ENCODE data around the gene ANKRD17.
A peak's percentile ranks its signal among the peaks of the same experiment; 100 is the strongest.

The ANKRD17 gene

GRCh38 chr4:73133784-73134183, 124.8 kb downstream of the ANKRD17 start:
- DNase-seq = no peak
- no peak overlapping the region for H2BK5ac ChIP-seq (ENCODE audit: low read length)
- H3K36me3 ChIP-seq (ENCODE audit: control insufficient read depth, insufficient read depth, low read length) = peaks cover 2% of the 10 kb centered on the region

GRCh38 chr4:73131281-73131680, 127.3 kb downstream of the ANKRD17 start:
- Histone ChIP-seq H3K79me1 (ENCODE audit: low read length) (no peaks in the 10 kb centered on the region), H3K4ac (ENCODE audit: low read depth, low read length) (no peak overlapping the region), H2BK15ac (replicated peaks; ENCODE audit: low read depth) (no peak overlapping the region), H3K18ac (ENCODE audit: low read length) (no peak overlapping the region), H3K27ac (ENCODE audit: low read depth, low read length) (no peak overlapping the region), H3K4me2 (ENCODE audit: low read length) (no peak overlapping the region), H2BK5ac (ENCODE audit: low read length) (no peak overlapping the region), H4K5ac (ENCODE audit: low read length) (no peak overlapping the region), H3K79me2 (ENCODE audit: control insufficient read depth, insufficient read depth, low read length) (no peaks in the 10 kb centered on the region), H2BK120ac (ENCODE audit: low read depth, low read length) (no peak overlapping the region), H3K36me3 (ENCODE audit: control insufficient read depth, insufficient read depth, low read length) (peaks cover 2% of the 10 kb centered on the region), H3K9ac (ENCODE audit: low read length) (no peak overlapping the region), H4K8ac (ENCODE audit: low read depth, low read length) (no peak overlapping the region), H3K4me3 (ENCODE audit: low read length) (no peak overlapping the region), H3K23ac (ENCODE audit: low read length) (no peak overlapping the region), H2AK5ac (ENCODE audit: low read length) (no peak overlapping the region), H3K56ac (ENCODE audit: low read length) (no peak overlapping the region), H3K4me1 (ENCODE audit: control insufficient read depth, low read depth, low read length) (no peaks in the 10 kb centered on the region), H3K27me3 (ENCODE audit: insufficient read depth, low read length, poor library complexity) (no peaks in the 10 kb centered on the region)
- no CpG with 5 or more reads among the region's 1 CpG for WGBS (ENCODE audit: extremely low coverage, insufficient coverage, low lambda C conversion rate)
- DNase-seq = no peak

More at GRCh38 chr4:73133784-73134183, 124.8 kb downstream of the ANKRD17 start:
- Histone ChIP-seq H4K5ac (ENCODE audit: low read length) (no peak overlapping the region), H3K27ac (ENCODE audit: low read depth, low read length) (no peak overlapping the region), H3K18ac (ENCODE audit: low read length) (no peak overlapping the region), H3K9ac (ENCODE audit: low read length) (no peak overlapping the region), H2BK15ac (replicated peaks; ENCODE audit: low read depth) (no peak overlapping the region), H3K23ac (ENCODE audit: low read length) (no peak overlapping the region), H2BK120ac (ENCODE audit: low read depth, low read length) (no peak overlapping the region), H3K79me2 (ENCODE audit: control insufficient read depth, insufficient read depth, low read length) (no peaks in the 10 kb centered on the region), H3K4me1 (ENCODE audit: control insufficient read depth, low read depth, low read length) (no peaks in the 10 kb centered on the region), H2AK5ac (ENCODE audit: low read length) (no peak overlapping the region), H3K4ac (ENCODE audit: low read depth, low read length) (no peak overlapping the region), H3K79me1 (ENCODE audit: low read length) (no peaks in the 10 kb centered on the region), H3K27me3 (ENCODE audit: insufficient read depth, low read length, poor library complexity) (no peaks in the 10 kb centered on the region), H4K8ac (ENCODE audit: low read depth, low read length) (no peak overlapping the region), H3K56ac (ENCODE audit: low read length) (no peak overlapping the region), H3K4me3 (ENCODE audit: low read length) (no peak overlapping the region), H3K4me2 (ENCODE audit: low read length) (no peak overlapping the region)
- WGBS (ENCODE audit: extremely low coverage, insufficient coverage, low lambda C conversion rate) = no CpG with 5 or more reads among the region's 1 CpG

- no peak overlapping the region for H3K4ac ChIP-seq (ENCODE audit: low read depth, low read length)
- H2AK5ac ChIP-seq (ENCODE audit: low read length) = no peak overlapping the region
- no peaks in the 10 kb centered on the region for H3K4me1 ChIP-seq (ENCODE audit: control insufficient read depth, low read depth, low read length)
- no peak overlapping the region for H2BK5ac ChIP-seq (ENCODE audit: low read length)
- no peaks in the 10 kb centered on the region for H3K36me3 ChIP-seq (ENCODE audit: control insufficient read depth, insufficient read depth, low read length)
- no peaks in the 10 kb centered on the region for H3K79me2 ChIP-seq (ENCODE audit: control insufficient read depth, insufficient read depth, low read length)
- H4K8ac ChIP-seq (ENCODE audit: low read depth, low read length) = no peak overlapping the region
- H2BK15ac ChIP-seq (replicated peaks; ENCODE audit: low read depth) = no peak overlapping the region
- H3K56ac ChIP-seq (ENCODE audit: low read length) = no peak overlapping the region
- H3K27me3 ChIP-seq (ENCODE audit: insufficient read depth, low read length, poor library complexity) = no peaks in the 10 kb centered on the region
- no CpG with 5 or more reads among the region's 1 CpG for WGBS (ENCODE audit: extremely low coverage, insufficient coverage, low lambda C conversion rate)
- no peak for DNase-seq
- no peaks in the 10 kb centered on the region for H3K79me1 ChIP-seq (ENCODE audit: low read length)
- no peak overlapping the region for H3K4me3 ChIP-seq (ENCODE audit: low read length)
- H4K5ac ChIP-seq (ENCODE audit: low read length) = no peak overlapping the region
- no peak overlapping the region for H3K27ac ChIP-seq (ENCODE audit: low read depth, low read length)
- no peak overlapping the region for H3K9ac ChIP-seq (ENCODE audit: low read length)
- no peak overlapping the region for H3K18ac ChIP-seq (ENCODE audit: low read length)
- H3K4me2 ChIP-seq (ENCODE audit: low read length) = no peak overlapping the region
- no peak overlapping the region for H2BK120ac ChIP-seq (ENCODE audit: low read depth, low read length)
- H3K23ac ChIP-seq (ENCODE audit: low read length) = no peak overlapping the region
These were observed 129.3 kb downstream of the ANKRD17 start for GRCh38 chr4:73129319-73129718.

- WGBS (ENCODE audit: extremely low coverage, insufficient coverage, low lambda C conversion rate) = no CpG with 5 or more reads among the region's 3 CpGs
- Histone ChIP-seq H3K4me3 (ENCODE audit: low read length) (no peak overlapping the region), H3K4me2 (ENCODE audit: low read length) (no peak overlapping the region), H3K36me3 (ENCODE audit: control insufficient read depth, insufficient read depth, low read length) (no peaks in the 10 kb centered on the region), H3K23ac (ENCODE audit: low read length) (no peak overlapping the region), H2AK5ac (ENCODE audit: low read length) (no peak overlapping the region), H3K79me2 (ENCODE audit: control insufficient read depth, insufficient read depth, low read length) (no peaks in the 10 kb centered on the region), H2BK120ac (ENCODE audit: low read depth, low read length) (no peak overlapping the region), H3K27me3 (ENCODE audit: insufficient read depth, low read length, poor library complexity) (no peaks in the 10 kb centered on the region), H3K9ac (ENCODE audit: low read length) (no peak overlapping the region), H2BK15ac (replicated peaks; ENCODE audit: low read depth) (no peak overlapping the region), H3K18ac (ENCODE audit: low read length) (no peak overlapping the region), H3K56ac (ENCODE audit: low read length) (no peak overlapping the region), H2BK5ac (ENCODE audit: low read length) (no peak overlapping the region), H3K79me1 (ENCODE audit: low read length) (no peaks in the 10 kb centered on the region), H4K5ac (ENCODE audit: low read length) (no peak overlapping the region), H3K27ac (ENCODE audit: low read depth, low read length) (no peak overlapping the region), H3K4ac (ENCODE audit: low read depth, low read length) (no peak overlapping the region), H3K4me1 (ENCODE audit: control insufficient read depth, low read depth, low read length) (no peaks in the 10 kb centered on the region), H4K8ac (ENCODE audit: low read depth, low read length) (no peak overlapping the region)
- peak; percentile 59 for DNase-seq
These were observed 130.7 kb downstream of the ANKRD17 start for GRCh38 chr4:73127839-73128453.

GRCh38 chr4:73109493-73109892, 149.1 kb downstream of the ANKRD17 start:
- Histone ChIP-seq H3K4me1 (ENCODE audit: control insufficient read depth, low read depth, low read length) (peaks cover 3% of the 10 kb centered on the region), H4K5ac (ENCODE audit: low read length) (no peak overlapping the region), H3K4ac (ENCODE audit: low read depth, low read length) (no peak overlapping the region), H3K79me2 (ENCODE audit: control insufficient read depth, insufficient read depth, low read length) (no peaks in the 10 kb centered on the region), H2BK120ac (ENCODE audit: low read depth, low read length) (no peak overlapping the region), H3K56ac (ENCODE audit: low read length) (no peak overlapping the region), H3K36me3 (ENCODE audit: control insufficient read depth, insufficient read depth, low read length) (no peaks in the 10 kb centered on the region), H2AK5ac (ENCODE audit: low read length) (no peak overlapping the region), H3K18ac (ENCODE audit: low read length) (no peak overlapping the region), H3K27me3 (ENCODE audit: insufficient read depth, low read length, poor library complexity) (no peaks in the 10 kb centered on the region), H3K27ac (ENCODE audit: low read depth, low read length) (no peak overlapping the region), H3K23ac (ENCODE audit: low read length) (no peak overlapping the region), H2BK15ac (replicated peaks; ENCODE audit: low read depth) (no peak overlapping the region), H4K8ac (ENCODE audit: low read depth, low read length) (no peak overlapping the region), H3K4me2 (ENCODE audit: low read length) (no peak overlapping the region), H3K79me1 (ENCODE audit: low read length) (no peaks in the 10 kb centered on the region), H2BK5ac (ENCODE audit: low read length) (no peak overlapping the region), H3K4me3 (ENCODE audit: low read length) (no peak overlapping the region), H3K9ac (ENCODE audit: low read length) (no peak overlapping the region)
- DNase-seq = no peak
- no CpG with 5 or more reads among the region's 4 CpGs for WGBS (ENCODE audit: extremely low coverage, insufficient coverage, low lambda C conversion rate)

- Histone ChIP-seq H3K23ac (ENCODE audit: low read length) (no peak overlapping the region), H4K5ac (ENCODE audit: low read length) (no peak overlapping the region), H4K8ac (ENCODE audit: low read depth, low read length) (no peak overlapping the region), H3K4ac (ENCODE audit: low read depth, low read length) (no peak overlapping the region), H3K27me3 (ENCODE audit: insufficient read depth, low read length, poor library complexity) (no peaks in the 10 kb centered on the region), H3K56ac (ENCODE audit: low read length) (no peak overlapping the region), H2AK5ac (ENCODE audit: low read length) (no peak overlapping the region), H3K4me1 (ENCODE audit: control insufficient read depth, low read depth, low read length) (peaks cover 6% of the 10 kb centered on the region), H3K36me3 (ENCODE audit: control insufficient read depth, insufficient read depth, low read length) (no peaks in the 10 kb centered on the region), H3K9ac (ENCODE audit: low read length) (no peak overlapping the region), H3K18ac (ENCODE audit: low read length) (no peak overlapping the region), H2BK120ac (ENCODE audit: low read depth, low read length) (no peak overlapping the region), H2BK5ac (ENCODE audit: low read length) (no peak overlapping the region), H3K4me2 (ENCODE audit: low read length) (no peak overlapping the region), H2BK15ac (replicated peaks; ENCODE audit: low read depth) (no peak overlapping the region), H3K79me1 (ENCODE audit: low read length) (no peaks in the 10 kb centered on the region), H3K4me3 (ENCODE audit: low read length) (no peak overlapping the region), H3K27ac (ENCODE audit: low read depth, low read length) (no peak overlapping the region), H3K79me2 (ENCODE audit: control insufficient read depth, insufficient read depth, low read length) (no peaks in the 10 kb centered on the region)
- 100% methylated on average over 1 of the region's 5 CpGs for WGBS (ENCODE audit: extremely low coverage, insufficient coverage, low lambda C conversion rate)
- no peak for DNase-seq
These were observed 153.9 kb downstream of the ANKRD17 start for GRCh38 chr4:73104695-73105094.

Data from mesendoderm (in vitro differentiated cells).